Measurements from ENCODE around the gene NTSR1. TPM values are rescaled to one million over a fixed set of nuclear protein-coding genes. Genes with fewer than 3 reads are reported as not detected.

The NTSR1 gene
- total and polyA plus RNA-seq, 7 donors = 0.60 to 54.0 (median 8.8) TPM; not detected in 1

- DNase-seq = peak; percentile 38
These were observed 34.5 kb downstream of the NTSR1 start for GRCh38 chr20:62742979-62743776.

DNA sequence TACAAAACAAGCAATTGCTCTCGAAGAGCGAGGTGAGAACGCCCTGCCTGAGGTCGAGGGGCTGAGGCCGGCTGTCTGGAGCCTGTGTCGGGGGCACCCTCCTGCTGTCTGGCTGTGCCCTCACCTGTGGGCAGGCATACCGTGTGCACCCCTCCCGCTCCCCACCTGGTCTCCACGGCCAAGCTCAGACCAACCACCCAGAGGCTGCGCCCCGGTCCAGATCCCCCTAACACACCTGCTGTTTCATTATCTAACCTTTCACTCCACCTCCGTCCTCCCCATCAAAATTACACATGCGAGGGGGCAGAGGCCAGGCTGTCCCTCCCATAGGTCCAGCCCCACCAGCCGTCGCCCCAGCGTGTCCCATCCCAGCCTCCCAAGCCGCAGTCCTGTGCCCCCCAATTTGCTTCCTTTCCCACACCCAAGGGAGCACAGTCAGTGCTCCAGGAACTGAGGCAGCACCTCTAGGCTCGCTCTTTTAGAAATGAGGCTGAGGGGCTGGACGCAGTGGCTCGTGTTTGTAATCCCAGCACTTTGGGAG is 35.2 kb downstream of the NTSR1 start:
- 85 to 90% methylated on average over 20 of the region's 20 CpGs for WGBS, 2 donors
- peak; percentile 52 for DNase-seq
- Histone ChIP-seq H3K9me3 (no peaks in the 10 kb centered on the region), H3K27ac (no peak overlapping the region), H3K4me1 (peaks cover 0 to 53% (median 26%) of the 10 kb centered on the region in 4 donors), H3K4me3 (no peak overlapping the region), H3K36me3 (no peaks in the 10 kb centered on the region), H3K27me3 (no peaks in the 10 kb centered on the region)
- TF ChIP-seq CTCF (IDR thresholded peaks at IDR 0.05) = no peak
- TF ChIP-seq EP300 (IDR thresholded peaks at IDR 0.05) = no peak
- TF ChIP-seq POLR2A (IDR thresholded peaks at IDR 0.05) = no peak
- no peak for TF ChIP-seq POLR2AphosphoS5 (IDR thresholded peaks at IDR 0.05)
- intact Hi-C loops (cut with DNase I) = no loop called here

More at GRCh38 chr20:62742979-62743776, 34.5 kb downstream of the NTSR1 start:
- no peaks in the 10 kb centered on the region for H3K27me3 ChIP-seq
- no peaks in the 10 kb centered on the region for H3K9me3 ChIP-seq
- WGBS, 2 donors = 84 to 88% methylated on average over 21 of the region's 21 CpGs
- TF ChIP-seq POLR2A (IDR thresholded peaks at IDR 0.05) = no peak
- TF ChIP-seq EP300 (IDR thresholded peaks at IDR 0.05) = no peak
- TF ChIP-seq POLR2AphosphoS5 (IDR thresholded peaks at IDR 0.05) = no peak
- TF ChIP-seq CTCF (IDR thresholded peaks at IDR 0.05) = no peak
- H3K36me3 ChIP-seq = no peaks in the 10 kb centered on the region
- intact Hi-C loops (cut with DNase I) = no loop called here
- peaks cover 0 to 58% (median 23%) of the 10 kb centered on the region in 4 donors for H3K4me1 ChIP-seq
- H3K27ac ChIP-seq = no peak overlapping the region
- no peak overlapping the region for H3K4me3 ChIP-seq

DNA sequence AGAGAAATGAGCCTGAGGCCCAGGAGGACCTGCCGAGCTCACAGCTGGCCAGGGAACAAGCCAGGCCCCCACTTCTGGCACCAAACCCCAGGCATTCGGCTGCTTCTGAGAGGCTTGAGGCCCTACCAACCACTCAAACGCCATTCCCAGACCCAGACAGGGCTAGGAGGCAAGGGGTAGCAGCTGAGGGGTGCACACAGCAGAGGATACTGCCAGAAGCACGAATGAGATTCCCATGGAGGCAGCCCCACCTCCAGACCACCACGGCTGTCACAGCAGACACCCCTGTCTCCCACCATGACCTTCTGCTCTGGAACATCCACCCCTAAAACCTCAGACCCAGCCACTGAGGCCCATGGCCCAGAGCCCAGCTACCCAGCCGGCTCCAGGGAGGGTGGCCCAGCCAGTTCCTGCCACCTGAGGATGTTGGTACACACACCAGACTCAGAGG is 36.1 kb downstream of the NTSR1 start:
- Histone ChIP-seq H3K36me3 (no peaks in the 10 kb centered on the region), H3K4me1 (peaks cover 0 to 53% (median 26%) of the 10 kb centered on the region in 4 donors), H3K27ac (peak overlapping the region in 1 of 4 donors; percentile 43), H3K4me3 (no peak overlapping the region), H3K27me3 (no peaks in the 10 kb centered on the region), H3K9me3 (no peaks in the 10 kb centered on the region)
- DNase-seq = peak; percentile 69
- TF ChIP-seq CTCF (IDR thresholded peaks at IDR 0.05) = no peak
- no peak for TF ChIP-seq EP300 (IDR thresholded peaks at IDR 0.05)
- no peak for TF ChIP-seq POLR2AphosphoS5 (IDR thresholded peaks at IDR 0.05)
- no peak for TF ChIP-seq POLR2A (IDR thresholded peaks at IDR 0.05)
- intact Hi-C loops (cut with DNase I) = no loop called here
- 75 to 77% methylated on average over 6 of the region's 6 CpGs for WGBS, 2 donors

DNA sequence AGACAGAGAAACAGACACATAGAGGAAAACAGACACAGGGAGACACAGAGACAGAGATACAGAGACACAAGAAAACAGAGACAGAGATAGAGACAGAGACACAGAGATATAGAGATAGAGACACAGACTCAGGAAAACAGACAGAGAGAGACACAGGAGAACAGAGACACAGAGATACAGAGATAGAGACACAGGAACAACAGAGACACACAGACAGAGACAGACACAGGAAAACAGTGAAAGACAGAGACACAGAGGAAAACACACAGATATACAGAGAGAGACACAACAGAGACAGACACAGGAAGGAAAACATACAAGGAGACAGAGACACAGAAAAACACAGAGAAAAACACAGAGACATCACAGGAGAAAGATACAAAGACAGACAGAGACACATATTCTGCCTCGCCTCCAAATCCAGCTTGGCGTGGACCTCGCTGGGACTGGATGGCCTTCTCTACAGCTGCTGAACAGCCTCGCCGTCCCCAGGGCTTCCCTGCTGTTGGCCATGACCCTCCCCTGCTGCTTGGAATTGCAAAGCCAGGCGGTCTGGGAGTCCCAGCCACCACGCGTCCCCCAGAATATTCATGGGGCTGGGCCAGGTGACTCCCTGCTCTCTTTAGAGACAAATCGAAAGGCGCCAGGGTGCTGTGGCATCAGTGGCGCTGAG is 36.8 kb downstream of the NTSR1 start:
- Histone ChIP-seq H3K27ac (peak overlapping the region in 1 of 4 donors; percentile 43), H3K9me3 (no peaks in the 10 kb centered on the region), H3K4me1 (peaks cover 0 to 52% (median 26%) of the 10 kb centered on the region in 4 donors), H3K36me3 (no peaks in the 10 kb centered on the region), H3K4me3 (no peak overlapping the region), H3K27me3 (no peaks in the 10 kb centered on the region)
- intact Hi-C loops (cut with DNase I) = no loop called here
- WGBS, 2 donors = 85 to 87% methylated on average over 11 of the region's 11 CpGs
- no peak for DNase-seq
- no peak for TF ChIP-seq EP300 (IDR thresholded peaks at IDR 0.05)
- no peak for TF ChIP-seq CTCF (IDR thresholded peaks at IDR 0.05)
- TF ChIP-seq POLR2A (IDR thresholded peaks at IDR 0.05) = no peak
- no peak for TF ChIP-seq POLR2AphosphoS5 (IDR thresholded peaks at IDR 0.05)

Data from sigmoid colon (tissue), 7 donors.